H54 (cell line): Measurements from ENCODE around the gene BRAP.
"Not testable (repeated sequence)": the region's sequence is repeated elsewhere in the genome, so short reads cannot be mapped to it uniquely, and the experiment has no call there.

Experiments
- DNase-seq: peaks from one replicate; pipeline ENCODE4 v3.0.0; 2011; ENCODE audit warnings: low spot score, mixed read lengths; ENCODE audit not compliant: insufficient read length
- FAIRE-seq: peaks from 3 replicates; lab custom pipeline; 2011; peaks lifted over from hg19 to GRCh38; lab: Jason Lieb, UNC
- POLR2A ChIP-seq: IDR thresholded peaks from 2 replicates; pipeline ENCODE4 v1.6.1; 2011; ENCODE audit warnings: low read depth, mild to moderate bottlenecking, low read length

The BRAP gene

DNA sequence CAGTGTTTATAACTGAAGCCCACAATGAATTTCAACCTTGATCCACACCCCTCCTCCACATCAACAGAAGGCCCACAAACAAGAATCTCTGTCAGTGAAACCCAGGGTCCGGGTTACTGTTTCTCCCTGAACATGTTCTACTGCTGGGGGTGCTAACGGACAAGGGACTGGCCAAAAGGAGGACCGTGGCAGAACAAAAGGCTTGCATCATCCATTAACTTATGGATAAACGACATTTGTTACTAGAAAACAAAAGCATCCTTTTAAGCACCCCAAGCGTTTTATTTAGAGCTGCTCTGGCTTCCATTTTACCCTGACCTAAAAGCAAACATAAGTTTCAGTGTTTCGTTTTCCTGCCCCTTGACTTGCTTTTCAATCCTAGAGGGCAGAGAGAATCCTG lies 32.2 kb downstream of the BRAP start:
- FAIRE-seq (no peak), DNase-seq (no peak)
- TF ChIP-seq POLR2A, result no peak

GRCh38 chr12:111652530-111652929 lies 33.2 kb downstream of the BRAP start:
- not testable (repeated sequence) for FAIRE-seq, DNase-seq

GRCh38 chr12:111650912-111651311 lies 34.8 kb downstream of the BRAP start:
- DNase-seq (no peak), FAIRE-seq (no peak)
- no peak for TF ChIP-seq POLR2A

DNA sequence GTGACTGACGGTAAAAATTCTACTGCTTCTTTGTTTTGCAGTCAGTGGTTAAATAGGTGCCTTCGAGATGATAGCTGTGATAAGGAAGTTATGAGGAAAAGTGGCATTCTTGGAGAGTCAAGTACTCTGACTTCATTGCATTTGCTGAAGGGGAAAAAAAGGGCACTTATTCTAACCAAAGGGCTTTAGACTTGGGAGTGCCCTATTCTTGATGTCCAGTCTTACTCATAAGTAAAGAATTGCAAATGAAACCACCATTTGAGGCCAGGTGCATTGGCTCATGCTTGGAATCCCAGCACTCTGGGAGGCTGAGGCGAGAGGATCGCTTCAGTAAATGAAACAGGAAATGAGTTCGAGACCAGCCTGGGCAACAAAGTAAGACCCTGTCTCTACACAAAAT lies 40.3 kb downstream of the BRAP start:
- peak; percentile 52 for DNase-seq
- no peak for TF ChIP-seq POLR2A
- peak; percentile 69 for FAIRE-seq

DNA sequence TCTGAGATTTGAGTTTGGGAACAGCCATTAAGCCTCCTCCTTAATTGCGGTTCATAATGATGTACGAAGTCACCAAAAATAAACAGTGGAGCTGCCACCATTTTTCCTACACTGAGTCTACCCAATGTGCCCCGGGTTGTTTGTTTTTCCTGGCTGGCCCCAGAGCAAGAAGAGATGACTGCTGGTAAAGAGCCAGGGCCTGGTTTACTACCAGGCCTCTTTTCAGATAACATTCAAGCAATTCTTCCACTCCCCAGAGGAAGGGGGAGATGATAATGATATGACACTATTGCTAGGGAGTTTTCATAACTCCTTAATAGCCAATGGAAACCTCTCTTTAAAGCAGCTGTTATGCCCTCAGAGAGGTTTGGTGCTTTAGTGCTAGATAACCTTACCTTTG lies 42.3 kb downstream of the BRAP start:
- TF ChIP-seq POLR2A, result no peak
- FAIRE-seq (no peak), DNase-seq (no peak)

DNA sequence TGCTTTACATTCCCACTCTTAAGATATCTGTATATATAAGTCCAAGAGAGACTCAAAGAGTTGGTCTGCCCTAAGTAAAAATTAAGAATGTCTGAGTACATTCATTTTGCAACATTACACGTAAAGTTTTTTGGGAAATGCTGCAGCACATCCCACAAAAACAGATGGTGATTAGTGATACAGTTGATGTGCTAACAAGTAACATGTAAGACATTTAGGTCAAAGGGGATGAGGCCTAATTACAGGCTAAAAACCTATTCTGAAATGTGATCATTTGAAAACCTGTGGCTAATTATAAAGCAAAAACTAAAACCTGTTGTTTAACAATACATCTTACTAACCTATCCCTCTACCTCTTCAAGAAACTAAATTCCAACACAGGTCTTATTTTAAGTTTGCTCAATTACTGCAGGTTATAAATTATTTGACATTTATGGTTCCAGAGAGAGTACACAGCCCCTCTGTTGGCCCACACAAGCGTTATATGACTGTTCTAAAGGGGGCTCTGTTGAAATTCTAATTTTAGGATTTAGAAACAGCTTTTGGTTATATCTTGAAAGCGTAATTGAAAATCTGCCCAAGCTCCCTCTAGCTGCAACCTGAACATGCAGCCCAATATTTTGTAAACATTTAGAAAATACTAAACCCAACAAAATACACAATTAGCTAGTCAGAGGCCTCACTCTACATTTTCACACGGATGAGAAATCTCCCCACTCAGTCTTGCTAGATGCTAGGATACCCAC lies 42.9 kb downstream of the BRAP start:
- no peak for FAIRE-seq
- TF ChIP-seq POLR2A, result no peak
- no peak for DNase-seq

GRCh38 chr12:111640506-111640905 lies 45.2 kb downstream of the BRAP start:
- no peak for TF ChIP-seq POLR2A
- DNase-seq (no peak), FAIRE-seq (no peak)

DNA sequence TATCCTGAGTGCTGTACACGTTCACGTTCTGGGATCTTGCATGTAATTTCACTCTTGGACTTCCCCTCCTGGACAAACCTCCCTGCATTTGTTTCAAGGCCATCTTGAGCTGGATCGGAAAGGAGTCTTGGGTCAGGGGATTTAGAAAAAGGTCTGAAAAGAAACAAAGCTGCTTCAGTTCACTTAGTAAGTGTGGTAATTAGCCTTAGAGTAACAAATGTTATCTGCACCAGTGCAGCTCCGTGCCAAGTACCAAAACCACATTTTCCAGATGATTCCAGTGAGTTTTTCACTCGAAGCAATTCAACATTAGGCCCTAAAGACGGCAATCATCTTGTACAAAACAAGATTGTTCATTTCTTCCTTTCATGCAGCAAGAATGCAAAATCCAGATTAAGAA lies 47.2 kb downstream of the BRAP start:
- FAIRE-seq (no peak), DNase-seq (no peak)
- no peak for TF ChIP-seq POLR2A

GRCh38 chr12:111636209-111636945 lies 49.4 kb downstream of the BRAP start:
- DNase-seq (no peak), FAIRE-seq (no peak)
- TF ChIP-seq POLR2A, result no peak

GRCh38 chr12:111635524-111635923 lies 50.2 kb downstream of the BRAP start:
- no peak for TF ChIP-seq POLR2A
- no peak for FAIRE-seq
- no peak for DNase-seq

DNA sequence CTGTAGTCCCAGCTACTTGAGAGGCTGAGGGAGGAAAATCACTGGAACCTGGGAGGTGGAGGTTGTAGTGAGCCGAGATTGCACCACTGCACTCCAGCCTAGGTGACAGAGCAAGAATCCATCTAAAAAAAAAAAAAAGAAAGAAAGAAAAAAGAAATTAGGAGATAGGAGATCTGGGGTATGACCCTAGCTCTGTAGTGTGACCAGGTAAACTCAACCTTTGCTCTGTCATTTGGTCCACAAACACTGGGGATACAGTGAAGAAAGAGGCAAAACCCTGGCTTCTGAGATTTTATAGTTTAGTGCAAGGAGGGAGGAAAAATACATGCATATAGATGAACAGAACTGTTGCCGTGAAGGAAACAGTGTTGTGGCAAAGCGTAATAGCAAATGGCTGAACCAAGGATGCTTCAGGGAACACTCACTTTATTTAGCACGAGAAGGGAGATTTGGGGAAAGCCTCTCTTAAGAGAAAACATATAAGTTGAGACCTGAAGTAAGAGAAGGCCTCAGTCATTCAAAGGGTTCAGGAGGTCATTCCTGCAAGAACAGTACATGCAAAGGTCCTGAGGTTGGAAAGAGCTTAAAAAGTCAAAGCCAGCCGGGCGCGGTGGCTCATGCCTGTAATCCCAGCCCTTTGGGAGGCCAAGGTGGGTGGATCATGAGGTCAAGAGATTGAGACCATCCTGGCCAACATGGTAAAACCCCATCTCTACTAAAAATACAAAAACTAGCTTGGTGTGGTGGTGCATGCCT lies 57.1 kb downstream of the BRAP start:
- no peak for TF ChIP-seq POLR2A
- no peak for FAIRE-seq

GRCh38 chr12:111626230-111626629 lies 59.5 kb downstream of the BRAP start:
- no peak for TF ChIP-seq POLR2A
- FAIRE-seq (no peak), DNase-seq (no peak)

More for the DNA sequence above, 57.1 kb downstream of the BRAP start:
- DNase-seq, result no peak

DNA sequence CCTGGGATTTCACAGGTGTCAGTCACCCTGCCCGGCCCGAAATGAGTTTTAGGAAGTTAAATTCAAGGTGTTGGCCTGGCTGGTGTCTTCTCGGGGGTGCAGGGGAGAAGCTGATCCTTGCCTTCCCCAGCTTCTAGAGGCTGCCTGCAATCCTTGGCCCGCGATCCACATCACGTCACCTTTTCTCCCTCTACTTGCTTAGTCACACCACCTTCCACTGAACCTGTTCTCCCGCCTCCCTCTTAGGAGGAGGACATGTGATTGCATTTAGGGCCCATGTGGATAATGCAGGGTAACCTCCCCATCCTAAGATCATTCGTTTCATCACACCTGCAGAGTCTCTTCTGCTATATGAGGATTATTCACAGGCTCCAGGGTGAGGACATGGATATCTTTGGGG lies 61.2 kb downstream of the BRAP start:
- no peak for DNase-seq
- FAIRE-seq, result no peak
- TF ChIP-seq POLR2A, result no peak

DNA sequence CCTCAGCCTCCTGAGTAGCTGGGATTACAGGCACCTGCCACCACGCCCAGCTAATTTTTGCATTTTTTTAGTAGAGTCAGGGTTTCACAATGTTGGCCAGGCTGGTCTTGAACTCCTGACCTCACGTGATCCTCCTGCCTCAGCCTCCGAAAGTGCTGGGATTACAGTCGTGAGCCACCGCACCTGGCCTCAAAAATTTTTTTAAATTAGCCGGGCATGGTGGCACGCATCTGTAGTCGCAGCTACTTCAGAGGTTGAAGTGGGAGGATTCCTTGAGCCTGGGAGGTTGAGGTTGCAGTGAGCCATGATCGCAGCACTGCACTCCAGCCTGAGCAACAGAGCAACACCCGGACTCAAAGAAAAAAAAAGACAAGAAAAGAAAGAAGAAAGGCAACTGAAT lies 67.9 kb downstream of the BRAP start:
- DNase-seq, FAIRE-seq: not testable (repeated sequence)
